CD4-positive, alpha-beta T cell treated with Interleukin-15 for 4 hours (primary cell): Measurements from ENCODE around the gene PPIF.

ENCODE experiments used
- DNase-seq: peaks from one replicate; pipeline ENCODE4 v3.0.0-alpha.2; 2020; ENCODE audit warnings: low spot score

The PPIF gene

GRCh38 chr10:79347226-79347893, at the start of gene PPIF:
Gene PPIF, plus strand, starts transcription at chr10:79347469. Its CDS starts 80 bp downstream, at chr10:79347549.
- DNase-seq = peak; percentile 94

GRCh38 chr10:79298403-79299244, 48.6 kb upstream of the PPIF start:
- DNase-seq = peak; percentile 41

- DNase-seq = no peak
Observed at GRCh38 chr10:79299397-79300241, 47.6 kb upstream of the PPIF start.

- no peak for DNase-seq
Observed at GRCh38 chr10:79300711-79301110, 46.6 kb upstream of the PPIF start.

- DNase-seq = no peak
Observed at GRCh38 chr10:79301754-79302530, 45.3 kb upstream of the PPIF start.

GRCh38 chr10:79303631-79304478, 43.4 kb upstream of the PPIF start:
- no peak for DNase-seq

GRCh38 chr10:79304479-79305087, 42.7 kb upstream of the PPIF start:
- DNase-seq = no peak

- no peak for DNase-seq
Observed at GRCh38 chr10:79305515-79305914, 41.8 kb upstream of the PPIF start.

GRCh38 chr10:79305988-79306387, 41.3 kb upstream of the PPIF start:
- no peak for DNase-seq

GRCh38 chr10:79306644-79307220, 40.5 kb upstream of the PPIF start:
- no peak for DNase-seq

- DNase-seq = no peak
Observed at GRCh38 chr10:79308016-79308415, 39.3 kb upstream of the PPIF start.

- DNase-seq = no peak
Observed at GRCh38 chr10:79308969-79309665, 38.2 kb upstream of the PPIF start.

GRCh38 chr10:79310200-79310865, 36.9 kb upstream of the PPIF start:
- DNase-seq = no peak

GRCh38 chr10:79310911-79311573, 36.2 kb upstream of the PPIF start:
- DNase-seq = no peak

GRCh38 chr10:79311581-79312407, 35.5 kb upstream of the PPIF start:
- no peak for DNase-seq

- DNase-seq = no peak
Observed at GRCh38 chr10:79312601-79313187, 34.6 kb upstream of the PPIF start.

GRCh38 chr10:79313320-79313719, 33.9 kb upstream of the PPIF start:
- no peak for DNase-seq
